Endothelial cell of umbilical vein (primary cell): ENCODE measurements around the gene NDC80. TPM values are rescaled to one million over a fixed set of nuclear protein-coding genes. Genes with fewer than 3 reads are reported as not detected.

Experiments used
- BruUV-seq: library from RNA; stranded (reverse); fragments of 400-500 nt; replicated peaks from 2 replicates; lab custom pipeline; 2021; lab: Mats Ljungman, UMichigan
- CTCF ChIA-PET: fragments of 300-600, 350-600 bp; sonication (Branson Sonifier 250); formaldehyde crosslinking; loops from one replicate; lab custom pipeline; 2021; ENCODE audit warnings: antibody characterized with exemption, inconsistent platforms; lab: Charles Lee
- POLR2A ChIA-PET: fragments of 300-600, 350-600 bp; sonication (Branson Sonifier 250); formaldehyde crosslinking; loops from one replicate; lab custom pipeline; 2021; ENCODE audit warnings: antibody characterized with exemption, inconsistent platforms; lab: Charles Lee
- DNase-seq: peaks from one replicate; pipeline ENCODE4 v3.0.0-alpha.2; 2011; ENCODE audit warnings: low read depth, low spot score
- FAIRE-seq: peaks from 2 replicates; lab custom pipeline; 2011; peaks lifted over from hg19 to GRCh38; lab: Jason Lieb, UNC
- H2AFZ ChIP-seq: 2 replicates; pipeline ENCODE4 v1.6.0; 2012; ENCODE audit warnings: low read depth, low read length, control low read depth, inconsistent platforms
- H3K27ac ChIP-seq: 2 replicates; pipeline ENCODE4 v1.5.1; 2011; ENCODE audit warnings: low read depth, mild to moderate bottlenecking, control low read depth, low read length, moderate library complexity; ENCODE audit not compliant: insufficient read depth
- H3K27me3 ChIP-seq, 2 experiments: 2 replicates each; pipeline versions ENCODE4 v1.6.0 to v1.6.1; 2011; ENCODE audit warnings: low read length in 2 of 2, mixed read lengths in 1 of 2; ENCODE audit not compliant: control insufficient read depth in 2 of 2, insufficient read depth in 2 of 2
- H3K36me3 ChIP-seq, 2 experiments: 2 replicates in 1 of 2; 3 replicates in 1 of 2; pipeline ENCODE4 v1.5.1; 2011; ENCODE audit warnings: low read length in 2 of 2, mild to moderate bottlenecking in 1 of 2, moderate library complexity in 1 of 2; ENCODE audit not compliant: control insufficient read depth in 2 of 2, insufficient read depth in 2 of 2; ENCODE audit errors: extremely low read depth in 1 of 2
- H3K4me1 ChIP-seq: 3 replicates; pipeline ENCODE4 v1.5.1; 2011; ENCODE audit warnings: mild to moderate bottlenecking, low read length; ENCODE audit not compliant: control insufficient read depth, insufficient read depth; ENCODE audit errors: extremely low read depth
- H3K4me2 ChIP-seq: 2 replicates; pipeline ENCODE4 v1.6.1; 2011; ENCODE audit warnings: low read length, control low read depth, mixed read lengths; ENCODE audit not compliant: insufficient read depth
- H3K4me3 ChIP-seq, 3 experiments: fragments of 200-600 bp in 1 of 3; sonication (generic), shearing (Covaris generic) in 1 of 3; replicated peaks in 1 of 3; 2 replicates each; pipeline ENCODE4 v1.5.1; 2011 to 2016; ENCODE audit warnings: control low read depth in 3 of 3, low read length in 3 of 3, mild to moderate bottlenecking in 2 of 3, inconsistent platforms in 1 of 3, low read depth in 1 of 3, moderate library complexity in 1 of 3; ENCODE audit not compliant: insufficient read depth in 1 of 3
- H3K79me2 ChIP-seq: 2 replicates; pipeline ENCODE4 v1.6.0; 2012; ENCODE audit warnings: low read length, inconsistent platforms; ENCODE audit not compliant: control insufficient read depth, insufficient read depth
- H3K9ac ChIP-seq: replicated peaks from 2 replicates; pipeline ENCODE3; 2011; ENCODE audit warnings: low read length, control low read depth; ENCODE audit not compliant: insufficient read depth; ENCODE audit errors: extremely low read depth
- H3K9me1 ChIP-seq: replicated peaks from 3 replicates; pipeline ENCODE4 v1.6.0; 2011; ENCODE audit warnings: mild to moderate bottlenecking, low read length; ENCODE audit not compliant: control insufficient read depth, insufficient read depth; ENCODE audit errors: extremely low read depth
- H3K9me3 ChIP-seq: replicated peaks from 2 replicates; pipeline ENCODE4 v1.5.1; 2012; ENCODE audit warnings: low read length, inconsistent platforms; ENCODE audit not compliant: control insufficient read depth, insufficient read depth
- H4K20me1 ChIP-seq: replicated peaks from 2 replicates; pipeline ENCODE3; 2011; ENCODE audit warnings: mild to moderate bottlenecking, low read length; ENCODE audit not compliant: control insufficient read depth, insufficient read depth; ENCODE audit errors: extremely low read depth
- EZH2 ChIP-seq: IDR thresholded peaks from 2 replicates; pipeline ENCODE4 v1.6.1; 2012; ENCODE audit warnings: borderline replicate concordance, low read depth, mild to moderate bottlenecking, moderate library complexity, low read length, inconsistent platforms; ENCODE audit not compliant: severe bottlenecking
- FOS ChIP-seq: IDR thresholded peaks from 2 replicates; pipeline ENCODE4 v1.6.1; 2011; ENCODE audit warnings: mild to moderate bottlenecking, low read length, moderate library complexity, borderline replicate concordance; ENCODE audit not compliant: insufficient read depth
- GATA2 ChIP-seq: IDR thresholded peaks from 2 replicates; pipeline ENCODE4 v1.7.0; 2011; ENCODE audit warnings: low read depth, mild to moderate bottlenecking, moderate library complexity, mixed read lengths, low read length; ENCODE audit not compliant: insufficient read length, insufficient read depth
- JUN ChIP-seq: IDR thresholded peaks from 2 replicates; pipeline ENCODE4 v1.6.1; 2011; ENCODE audit warnings: borderline replicate concordance, low read depth; ENCODE audit not compliant: insufficient read length, insufficient read depth
- MYC ChIP-seq: IDR thresholded peaks from one replicate; pipeline ENCODE4 v1.6.1; 2011; ENCODE audit warnings: mild to moderate bottlenecking, low read depth, low read length
- POLR2A ChIP-seq: IDR thresholded peaks from 2 replicates; pipeline ENCODE4 v1.6.1; 2012; ENCODE audit warnings: low read depth, mild to moderate bottlenecking, control low read depth, low read length
- POLR2AphosphoS5 ChIP-seq: IDR thresholded peaks from 2 replicates; pipeline ENCODE4 v1.6.1; 2012; ENCODE audit warnings: low read depth, mild to moderate bottlenecking, control low read depth, low read length, moderate library complexity; ENCODE audit not compliant: insufficient read depth
- dilution Hi-C: fragments of 300-500 bp; cut with MboI; formaldehyde crosslinking; loops from one replicate; pipeline ENCODE4 v1.15.0; 2019; ENCODE audit warnings: low sequenced_read_pairs; ENCODE audit not compliant: extremely low pct_ligation_motif_present
- intact Hi-C: fragments of 100-400 bp; cut with micrococcal nuclease; formaldehyde crosslinking; loops from one replicate; pipeline ENCODE4 v1.10.0; 2022
- polyA plus RNA-seq, 4 experiments: library from polyadenylated mRNA; depleted of rRNA in 3 of 4; stranded (reverse) in 3 of 4; unstranded in 1 of 4; fragments of >200 nt; gene quantifications; 2 replicates each; pipeline versions ENCODE4 v1.2.1 to v1.2.3, GENCODE V29; 2011 to 2012; ENCODE audit warnings: missing spikeins in 1 of 4
- total RNA-seq: library from RNA; stranded (reverse); gene quantifications from 2 replicates; pipeline ENCODE4 v1.2.3, GENCODE V29; 2021
- TF ChIP-seq, protein P1 (sequence below): IDR thresholded peaks from 2 replicates; pipeline ENCODE4 v1.6.1; 2011; ENCODE audit not compliant: insufficient read depth, insufficient read length
- TF ChIP-seq, protein P2 (sequence below), 2 donors: IDR thresholded peaks; 1 replicate in 1 of 2; 2 replicates in 1 of 2; pipeline ENCODE4 v1.5.1; 2011; ENCODE audit warnings: low read length in 2 of 2, mild to moderate bottlenecking in 2 of 2, moderate library complexity in 2 of 2, control low read depth in 1 of 2, inconsistent platforms in 1 of 2, low read depth in 1 of 2; ENCODE audit not compliant: insufficient read depth in 1 of 2; ENCODE audit errors: extremely low read depth in 1 of 2

Gene NDC80
- total and polyA plus RNA-seq, 2 donors (not counting 3 experiments of a cell fraction or from before 2014, with no cell fraction given): 6.2 to 43.2 TPM

DNA sequence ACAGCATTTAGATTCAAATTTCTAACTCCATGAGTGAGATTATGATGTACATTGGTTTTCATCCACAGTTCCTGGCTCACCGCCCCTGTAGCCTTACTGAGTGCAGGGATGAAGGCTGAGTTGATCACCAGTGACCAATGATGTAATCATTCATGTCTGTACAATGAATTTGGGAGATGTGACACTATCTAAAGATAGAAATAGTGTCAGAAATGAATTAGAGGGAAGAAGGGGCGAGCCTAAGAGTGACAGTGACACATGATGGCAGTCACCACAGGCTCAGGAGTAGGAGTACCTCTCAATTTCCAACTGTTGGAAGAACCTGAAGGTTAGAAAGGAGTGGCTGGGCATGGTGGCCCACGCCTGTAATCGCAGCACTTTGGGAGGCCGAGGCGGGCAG is 3.2 kb upstream of the NDC80 start:
- peaks cover 23% of the 10 kb centered on the region for H3K4me1 ChIP-seq
- dilution Hi-C loops (no loop called here), intact Hi-C loops (no loop called here)
- no peak overlapping the region for H2AFZ ChIP-seq
- H3K27me3 ChIP-seq: no peaks in the 10 kb centered on the region
- CTCF ChIA-PET: no interaction called here
- H3K79me2 ChIP-seq: peaks cover 42% of the 10 kb centered on the region
- DNase-seq (no peak), FAIRE-seq (no peak)
- H3K36me3 ChIP-seq: peaks cover 0 to 2% of the 10 kb centered on the region in 2 experiments
- no peak overlapping the region for H3K27ac ChIP-seq
- TF ChIP-seq, protein P1, sequence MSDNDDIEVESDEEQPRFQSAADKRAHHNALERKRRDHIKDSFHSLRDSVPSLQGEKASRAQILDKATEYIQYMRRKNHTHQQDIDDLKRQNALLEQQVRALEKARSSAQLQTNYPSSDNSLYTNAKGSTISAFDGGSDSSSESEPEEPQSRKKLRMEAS: no peak
- H3K4me3 ChIP-seq: no peak overlapping the region
- H3K9me1 ChIP-seq: no peaks in the 10 kb centered on the region
- H4K20me1 ChIP-seq: no peaks in the 10 kb centered on the region
- no peak overlapping the region for H3K4me2 ChIP-seq
- BruUV-seq: no TSS peak
- no peak overlapping the region for H3K9ac ChIP-seq
- H3K9me3 ChIP-seq: no peaks in the 10 kb centered on the region
- POLR2A ChIA-PET: no interaction called here

DNA sequence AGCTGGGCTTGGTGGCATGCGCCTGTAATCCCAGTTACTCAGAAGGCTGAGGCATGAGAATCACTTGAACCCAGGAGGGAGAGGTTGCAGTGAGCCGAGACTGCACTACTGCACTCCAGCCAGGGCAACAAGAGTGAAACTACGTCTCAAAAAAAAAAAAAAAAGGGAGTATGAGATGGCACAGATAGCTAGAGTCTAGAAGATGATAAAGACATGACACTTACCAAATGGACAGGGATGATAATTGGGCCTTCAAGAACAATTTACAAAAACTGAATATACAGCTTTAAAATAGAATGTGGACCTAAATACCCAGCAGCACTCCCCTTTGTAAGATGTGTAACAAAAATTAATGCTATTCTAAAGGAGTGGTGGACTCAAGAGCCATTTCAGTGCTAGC is 2.8 kb upstream of the NDC80 start:
- Histone ChIP-seq H3K4me1 (peaks cover 28% of the 10 kb centered on the region), H3K27ac (no peak overlapping the region), H3K79me2 (peaks cover 47% of the 10 kb centered on the region), H2AFZ (no peak overlapping the region), H4K20me1 (no peaks in the 10 kb centered on the region), H3K9me1 (no peaks in the 10 kb centered on the region), H3K36me3 (peaks cover 0 to 2% of the 10 kb centered on the region in 2 experiments), H3K27me3 (no peaks in the 10 kb centered on the region), H3K4me3 (no peak overlapping the region), H3K4me2 (no peak overlapping the region), H3K9ac (no peak overlapping the region), H3K9me3 (no peaks in the 10 kb centered on the region)
- TF ChIP-seq GATA2: no peak
- no peak for TF ChIP-seq JUN
- no peak for TF ChIP-seq MYC
- no peak for TF ChIP-seq EZH2
- no peak for TF ChIP-seq POLR2AphosphoS5
- TF ChIP-seq, protein P2, sequence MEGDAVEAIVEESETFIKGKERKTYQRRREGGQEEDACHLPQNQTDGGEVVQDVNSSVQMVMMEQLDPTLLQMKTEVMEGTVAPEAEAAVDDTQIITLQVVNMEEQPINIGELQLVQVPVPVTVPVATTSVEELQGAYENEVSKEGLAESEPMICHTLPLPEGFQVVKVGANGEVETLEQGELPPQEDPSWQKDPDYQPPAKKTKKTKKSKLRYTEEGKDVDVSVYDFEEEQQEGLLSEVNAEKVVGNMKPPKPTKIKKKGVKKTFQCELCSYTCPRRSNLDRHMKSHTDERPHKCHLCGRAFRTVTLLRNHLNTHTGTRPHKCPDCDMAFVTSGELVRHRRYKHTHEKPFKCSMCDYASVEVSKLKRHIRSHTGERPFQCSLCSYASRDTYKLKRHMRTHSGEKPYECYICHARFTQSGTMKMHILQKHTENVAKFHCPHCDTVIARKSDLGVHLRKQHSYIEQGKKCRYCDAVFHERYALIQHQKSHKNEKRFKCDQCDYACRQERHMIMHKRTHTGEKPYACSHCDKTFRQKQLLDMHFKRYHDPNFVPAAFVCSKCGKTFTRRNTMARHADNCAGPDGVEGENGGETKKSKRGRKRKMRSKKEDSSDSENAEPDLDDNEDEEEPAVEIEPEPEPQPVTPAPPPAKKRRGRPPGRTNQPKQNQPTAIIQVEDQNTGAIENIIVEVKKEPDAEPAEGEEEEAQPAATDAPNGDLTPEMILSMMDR (IDR thresholded peaks at IDR 0.05; ENCODE audit: extremely low read depth in 1 of 2, insufficient read depth in 1 of 2, low read depth in 1 of 2, low read length in 2 of 2): no peak
- TF ChIP-seq, protein P1: no peak
- TF ChIP-seq FOS: no peak
- no peak for TF ChIP-seq POLR2A
- dilution Hi-C loops: no loop called here
- CTCF ChIA-PET: no interaction called here
- POLR2A ChIA-PET: no interaction called here
- intact Hi-C loops: no loop called here
- no TSS peak for BruUV-seq
- no peak for FAIRE-seq
- DNase-seq: no peak
